Body of pancreas (tissue), 4 donors: ENCODE results near the gene PEAR1. TPM values are rescaled to one million over a fixed set of nuclear protein-coding genes. Genes with fewer than 3 reads are reported as not detected.

Source experiments
- ATAC-seq: fragments of 150-250 bp; one replicate; pipeline ENCODE4 v1.9.1; 2016
- DNase-seq, 4 donors: peaks; one replicate each; pipeline ENCODE4 v3.0.0-alpha.2; 2019
- H3K27ac ChIP-seq, 4 donors: fragments of 200-600 bp; sonication (generic); 1 replicate in 3 of 4; 2 replicates in 1 of 4; pipeline versions ENCODE4 v1.5.1 to v1.6.1; 2016 to 2019; ENCODE audit warnings: mild to moderate bottlenecking in 1 of 4, mixed read lengths in 1 of 4, moderate library complexity in 1 of 4
- H3K27me3 ChIP-seq, 2 donors: fragments of 200-600 bp; sonication (generic); one replicate each; pipeline ENCODE4 v1.6.0; 2016; ENCODE audit warnings: mild to moderate bottlenecking in 1 of 2
- H3K36me3 ChIP-seq, 2 donors: fragments of 200-600 bp; sonication (generic); replicated peaks in 1 of 2; 2 replicates each; pipeline ENCODE4 v1.5.1; 2016; ENCODE audit warnings: low read depth in 2 of 2; ENCODE audit not compliant: insufficient read depth in 1 of 2
- H3K4me1 ChIP-seq: fragments of 200-600 bp; sonication (generic); one replicate; pipeline ENCODE4 v1.6.0; 2016
- H3K4me3 ChIP-seq, 2 donors: fragments of 200-600 bp; sonication (generic); 1 replicate in 1 of 2; 2 replicates in 1 of 2; pipeline ENCODE4 v1.5.1; 2016 to 2019
- H3K9me3 ChIP-seq, 3 donors: fragments of 200-600 bp; sonication (generic); 1 replicate in 2 of 3; 2 replicates in 1 of 3; pipeline ENCODE4 v1.5.1; 2016
- POLR2A ChIP-seq, 3 donors: fragments of 450-650 bp; IDR thresholded peaks; one replicate each; pipeline ENCODE4 v1.6.1; 2016; ENCODE audit warnings: antibody characterized with exemption in 3 of 3, mild to moderate bottlenecking in 2 of 3
- WGBS, 2 donors: methylation state at CpG; one replicate each; pipeline ENCODE4 v1.1.5; 2017; 5-methylcytosine and 5-hydroxymethylcytosine counted together
- intact Hi-C: fragments of 100-400 bp; cut with DNase I; formaldehyde crosslinking; loops from one replicate; pipeline ENCODE4 v1.15.1; 2023
- total RNA-seq, 2 donors: library from RNA; depleted of rRNA; stranded (reverse); fragments of >200 nt; gene quantifications; one replicate each; pipeline ENCODE4 v1.1.0, GENCODE V29; 2016
- TF ChIP-seq, protein P1 (sequence below), 7 experiments: fragments of 450-650 bp in 4 of 7; fragments of 200-600 bp in 3 of 7; sonication (generic) in 3 of 7; IDR thresholded peaks; one replicate each; pipeline ENCODE4 v1.5.1; 2016 to 2019; ENCODE audit warnings: antibody characterized with exemption in 7 of 7

The PEAR1 gene
- total RNA-seq, 2 donors from 2014 or later, result 5.2 to 7.6 TPM

DNA sequence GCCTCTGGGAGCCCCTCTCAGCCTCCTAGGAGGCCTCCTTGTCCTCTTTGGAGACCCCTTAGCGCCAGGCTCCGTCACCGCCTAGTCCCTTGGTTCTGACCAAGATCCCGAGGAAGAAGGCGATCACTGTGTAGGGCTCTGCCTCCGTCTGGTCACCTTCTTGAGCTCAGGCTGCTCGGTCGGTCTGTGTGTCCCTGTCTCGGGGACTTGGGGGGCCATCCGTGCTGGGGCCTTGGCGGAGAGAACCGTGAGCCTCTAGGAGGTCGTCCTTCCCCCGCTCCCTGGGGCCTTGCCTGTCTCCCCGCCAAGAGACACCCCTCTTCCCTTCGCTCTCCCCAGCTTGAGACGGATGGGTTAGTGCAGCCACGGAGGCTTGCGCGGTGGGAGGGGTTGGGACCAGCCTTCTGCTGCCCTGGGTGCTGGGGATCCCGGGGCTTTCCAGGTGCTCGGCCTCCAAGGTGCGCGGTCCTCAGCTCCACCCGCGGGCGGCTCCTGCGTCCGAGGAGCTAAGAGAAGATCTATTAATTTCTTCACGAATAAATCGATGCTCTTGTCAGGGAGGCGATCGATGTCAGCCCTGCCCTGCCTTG lies 33.9 kb upstream of the PEAR1 start:
- intact Hi-C loops, result no loop called here
- H3K27ac ChIP-seq, result no peak overlapping the region
- ATAC-seq, result peak; percentile 44
- no peaks in the 10 kb centered on the region for H3K9me3 ChIP-seq
- peaks cover 33% of the 10 kb centered on the region for H3K4me1 ChIP-seq
- peaks cover 0 to 8% of the 10 kb centered on the region in 2 donors for H3K27me3 ChIP-seq
- no peaks in the 10 kb centered on the region for H3K36me3 ChIP-seq
- no peak overlapping the region for H3K4me3 ChIP-seq
- 1 to 3% methylated on average over 19 to 33 of the region's 33 CpGs for WGBS, 2 donors
- DNase-seq, result peak in 2 of 4 donors; percentile 12 to 24
- TF ChIP-seq, protein P1, sequence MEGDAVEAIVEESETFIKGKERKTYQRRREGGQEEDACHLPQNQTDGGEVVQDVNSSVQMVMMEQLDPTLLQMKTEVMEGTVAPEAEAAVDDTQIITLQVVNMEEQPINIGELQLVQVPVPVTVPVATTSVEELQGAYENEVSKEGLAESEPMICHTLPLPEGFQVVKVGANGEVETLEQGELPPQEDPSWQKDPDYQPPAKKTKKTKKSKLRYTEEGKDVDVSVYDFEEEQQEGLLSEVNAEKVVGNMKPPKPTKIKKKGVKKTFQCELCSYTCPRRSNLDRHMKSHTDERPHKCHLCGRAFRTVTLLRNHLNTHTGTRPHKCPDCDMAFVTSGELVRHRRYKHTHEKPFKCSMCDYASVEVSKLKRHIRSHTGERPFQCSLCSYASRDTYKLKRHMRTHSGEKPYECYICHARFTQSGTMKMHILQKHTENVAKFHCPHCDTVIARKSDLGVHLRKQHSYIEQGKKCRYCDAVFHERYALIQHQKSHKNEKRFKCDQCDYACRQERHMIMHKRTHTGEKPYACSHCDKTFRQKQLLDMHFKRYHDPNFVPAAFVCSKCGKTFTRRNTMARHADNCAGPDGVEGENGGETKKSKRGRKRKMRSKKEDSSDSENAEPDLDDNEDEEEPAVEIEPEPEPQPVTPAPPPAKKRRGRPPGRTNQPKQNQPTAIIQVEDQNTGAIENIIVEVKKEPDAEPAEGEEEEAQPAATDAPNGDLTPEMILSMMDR (IDR thresholded peaks at IDR 0.05), result no peak
- no peak for TF ChIP-seq POLR2A (IDR thresholded peaks at IDR 0.05)

DNA sequence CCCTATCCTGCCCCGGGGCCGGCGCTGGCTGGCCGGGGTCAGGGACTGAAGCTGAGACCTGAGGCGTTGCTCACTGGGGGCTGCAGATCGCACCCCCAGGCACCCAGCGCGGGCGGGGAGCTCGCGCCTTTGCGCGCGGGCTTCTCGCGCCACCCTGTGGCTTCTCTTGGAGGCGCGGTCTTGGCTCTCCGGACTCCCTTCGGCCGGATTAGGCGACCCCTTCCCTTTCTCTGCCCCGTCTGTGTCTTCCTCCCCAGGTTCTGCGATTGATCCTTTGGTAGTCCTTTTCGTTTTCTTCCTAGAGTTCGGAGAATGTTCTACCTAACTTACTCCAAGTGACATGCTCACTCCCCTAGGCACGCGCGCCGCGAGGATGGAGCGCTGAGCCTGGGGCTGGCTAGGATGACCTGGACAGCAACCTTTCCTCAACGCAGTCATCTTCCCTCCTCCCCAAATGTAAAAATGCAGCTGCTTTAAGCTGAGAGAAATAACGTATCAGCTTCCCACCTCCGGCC lies 33.3 kb upstream of the PEAR1 start:
- TF ChIP-seq, protein P1 (IDR thresholded peaks at IDR 0.05), result peak; percentile 54 to 88 (median 74)
- TF ChIP-seq POLR2A (IDR thresholded peaks at IDR 0.05), result no peak
- H3K4me3 ChIP-seq, result no peak overlapping the region
- no peak overlapping the region for H3K27ac ChIP-seq
- H3K36me3 ChIP-seq, result no peaks in the 10 kb centered on the region
- intact Hi-C loops, result no loop called here
- H3K4me1 ChIP-seq, result peaks cover 33% of the 10 kb centered on the region
- H3K9me3 ChIP-seq, result no peaks in the 10 kb centered on the region
- ATAC-seq, result peak; percentile 70
- peaks cover 0 to 8% of the 10 kb centered on the region in 2 donors for H3K27me3 ChIP-seq
- WGBS, 2 donors, result 3% methylated on average over 25 to 35 of the region's 35 CpGs
- peak; percentile 19 to 52 (median 43) for DNase-seq

DNA sequence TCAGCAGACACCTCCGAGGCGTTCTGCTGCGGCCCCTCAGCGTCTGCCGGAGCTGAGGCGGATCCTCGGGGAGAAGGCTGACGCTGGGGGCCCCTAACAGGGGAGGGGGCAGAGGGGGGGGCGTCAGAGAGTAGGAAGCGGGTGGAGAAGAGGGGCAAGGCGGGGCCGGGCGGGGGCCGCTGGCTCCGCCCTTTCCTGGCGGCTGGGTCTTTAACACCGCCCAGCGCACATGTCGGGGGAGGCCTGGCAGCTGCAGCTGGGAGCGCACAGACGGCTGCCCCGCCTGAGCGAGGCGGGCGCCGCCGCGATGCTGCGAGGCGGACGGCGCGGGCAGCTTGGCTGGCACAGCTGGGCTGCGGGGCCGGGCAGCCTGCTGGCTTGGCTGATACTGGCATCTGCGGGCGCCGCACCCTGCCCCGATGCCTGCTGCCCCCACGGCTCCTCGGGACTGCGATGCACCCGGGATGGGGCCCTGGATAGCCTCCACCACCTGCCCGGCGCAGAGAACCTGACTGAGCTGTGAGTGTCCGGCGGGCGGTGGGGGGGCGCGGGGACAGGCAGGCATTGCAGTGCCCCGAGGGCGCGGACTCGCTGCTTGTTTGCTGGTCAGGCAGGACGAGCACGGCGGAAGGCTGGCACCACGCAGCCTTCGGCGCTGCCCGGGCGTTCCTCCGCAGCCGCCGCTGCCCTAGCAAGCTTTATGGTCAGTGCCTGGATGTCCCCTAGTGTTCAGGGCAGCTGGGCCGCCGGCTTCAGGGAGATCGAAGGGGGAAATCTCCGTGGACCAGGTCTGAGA lies 32.7 kb upstream of the PEAR1 start, which contains the start of gene NTRK1:
TSS of gene NTRK1 (plus strand) at position 238 of the 796 bp plus-strand sequence. CDS start at position 308, 70 bp downstream.
- TF ChIP-seq, protein P1 (IDR thresholded peaks at IDR 0.05), result no peak
- no peak for TF ChIP-seq POLR2A (IDR thresholded peaks at IDR 0.05)
- intact Hi-C loops, result no loop called here
- peak; percentile 34 for ATAC-seq
- no peak within 1 kb of the TSS for H3K4me3 ChIP-seq
- H3K36me3 ChIP-seq, result no peaks in the 10 kb centered on the region
- peaks cover 0 to 8% of the 10 kb centered on the region in 2 donors for H3K27me3 ChIP-seq
- no peak within 1 kb of the TSS for H3K27ac ChIP-seq
- H3K4me1 ChIP-seq, result peaks cover 33% of the 10 kb centered on the region
- no peaks in the 10 kb centered on the region for H3K9me3 ChIP-seq
- peak in 2 of 4 donors; percentile 14 to 52 for DNase-seq
- 3 to 13% methylated on average over 14 to 69 of the region's 69 CpGs for WGBS, 2 donors

DNA sequence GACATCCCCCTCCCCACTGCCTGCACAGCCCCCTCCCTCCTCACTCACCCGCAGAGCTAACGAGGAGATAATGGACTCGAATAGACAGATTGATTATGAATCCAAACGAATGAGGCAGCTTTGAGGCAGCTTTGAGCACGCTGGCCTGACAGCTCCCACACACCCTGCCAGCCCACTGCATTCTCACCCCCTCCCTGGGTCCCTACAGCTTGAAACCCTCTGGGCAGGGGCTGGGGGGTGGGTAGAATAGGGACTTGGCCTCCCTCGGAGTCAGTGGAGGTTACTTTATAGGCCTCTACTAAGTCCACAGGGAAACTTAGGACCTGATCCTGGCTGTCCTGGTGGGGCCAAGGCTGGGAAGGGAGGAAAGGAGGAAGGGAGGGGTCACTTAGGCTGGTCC lies 30.9 kb upstream of the PEAR1 start:
- no peak for DNase-seq
- WGBS, 2 donors, result 68 to 76% methylated on average over 6 of the region's 6 CpGs
- intact Hi-C loops, result no loop called here
- Histone ChIP-seq H3K36me3 (no peaks in the 10 kb centered on the region), H3K27ac (no peak overlapping the region), H3K4me3 (no peak overlapping the region), H3K27me3 (peaks cover 0 to 8% of the 10 kb centered on the region in 2 donors), H3K9me3 (no peaks in the 10 kb centered on the region), H3K4me1 (peaks cover 33% of the 10 kb centered on the region)
- no peak for TF ChIP-seq POLR2A (IDR thresholded peaks at IDR 0.05)
- TF ChIP-seq, protein P1 (IDR thresholded peaks at IDR 0.05), result no peak
- ATAC-seq, result no peak
